Mesenteric fat pad (tissue), 1 donor: Measurements from ENCODE around the gene RASA3. TPM values are rescaled to one million over a fixed set of nuclear protein-coding genes. Genes with fewer than 3 reads are reported as not detected.
"Not testable (repeated sequence)": the region's sequence is repeated elsewhere in the genome, so short reads cannot be mapped to it uniquely, and the experiment has no call there.

Experiments used
- DNase-seq: peaks from one replicate; pipeline ENCODE4 v3.0.0-alpha.2; 2020; ENCODE audit warnings: low spot score
- total RNA-seq: library from RNA; stranded (reverse); fragmentation: NEBNext Ultra II Directional; extraction: Animal tissue kit (Norgen Biotek cat#: 25700); gene quantifications from one replicate; pipeline ENCODE4 v1.2.1, GENCODE V29; 2021
- donor health status: DM: yes; HTN: yes; CAD: no.

The RASA3 gene
- total RNA-seq, 1 donor from 2014 or later = 102 TPM

- DNase-seq = no peak
These were observed 137.3 kb downstream of the RASA3 start for GRCh38 chr13:113995051-113995601.

GRCh38 chr13:113992276-113993005 is 140.0 kb downstream of the RASA3 start:
- no peak for DNase-seq

GRCh38 chr13:113991676-113992179 is 140.7 kb downstream of the RASA3 start:
- DNase-seq = no peak

- DNase-seq = no peak
These were observed 141.2 kb downstream of the RASA3 start for GRCh38 chr13:113991191-113991669.

- no peak for DNase-seq
These were observed 142.0 kb downstream of the RASA3 start for GRCh38 chr13:113990321-113990837.

GRCh38 chr13:113989585-113990300 is 142.7 kb downstream of the RASA3 start:
- DNase-seq = no peak

- not testable (repeated sequence) for DNase-seq
These were observed 143.6 kb downstream of the RASA3 start for GRCh38 chr13:113988859-113989258.

- peak; percentile 87 for DNase-seq
These were observed 150.1 kb downstream of the RASA3 start for GRCh38 chr13:113982296-113982661.

GRCh38 chr13:113981611-113982295 is 150.7 kb downstream of the RASA3 start:
- DNase-seq = no peak

GRCh38 chr13:113981194-113981605 is 151.2 kb downstream of the RASA3 start:
- no peak for DNase-seq

- DNase-seq = no peak
These were observed 151.8 kb downstream of the RASA3 start for GRCh38 chr13:113980489-113981064.

- DNase-seq = no peak
These were observed 152.5 kb downstream of the RASA3 start for GRCh38 chr13:113979791-113980471.

GRCh38 chr13:113978741-113979481 is 153.5 kb downstream of the RASA3 start:
- no peak for DNase-seq

GRCh38 chr13:113977976-113978375 is 154.4 kb downstream of the RASA3 start:
- no peak for DNase-seq

- no peak for DNase-seq
These were observed 155.4 kb downstream of the RASA3 start for GRCh38 chr13:113976711-113977684.

- DNase-seq = no peak
These were observed 157.0 kb downstream of the RASA3 start for GRCh38 chr13:113975416-113975815.

- no peak for DNase-seq
These were observed 157.8 kb downstream of the RASA3 start for GRCh38 chr13:113974304-113975281.
